Measurements from ENCODE around the gene NXN.

Gene NXN

DNA sequence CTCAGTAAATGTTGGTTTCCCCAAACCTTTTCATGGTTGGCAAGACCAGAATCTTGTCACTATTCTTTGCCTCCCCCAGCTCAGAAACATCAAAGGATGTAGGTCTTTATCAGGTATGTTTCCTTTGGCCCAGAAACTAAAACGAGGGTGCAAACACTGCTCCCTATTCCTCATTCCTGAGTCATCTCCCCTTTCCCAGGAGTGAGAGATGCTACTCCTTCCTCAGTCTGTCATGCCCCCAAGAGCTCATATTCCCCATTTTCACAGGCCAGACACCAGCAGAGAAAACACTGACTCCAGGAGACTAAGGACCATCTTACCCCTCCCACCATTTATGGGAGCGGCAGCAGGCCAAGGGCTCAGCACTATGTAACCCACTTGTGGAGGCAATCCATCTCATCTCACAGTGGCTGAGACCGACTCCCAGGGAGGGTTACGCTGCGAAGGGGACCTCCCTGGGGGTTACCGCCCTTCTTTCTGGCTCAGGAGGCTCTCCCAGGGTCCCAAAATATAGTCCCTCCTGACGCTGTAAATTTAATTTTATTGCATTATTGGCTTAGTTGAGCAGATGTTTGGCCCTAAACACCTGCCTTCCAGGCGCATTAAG, 229.0 kb downstream of the NXN start:
- no peak for TF ChIP-seq GATA2 (IDR thresholded peaks at IDR 0.05; ENCODE audit: low read depth, low read length)
- TF ChIP-seq GATA3 (IDR thresholded peaks at IDR 0.05; ENCODE audit: low read depth, low read length) = no peak
